ENCODE results near the gene BEX4.

- TF ChIP-seq, protein P1, sequence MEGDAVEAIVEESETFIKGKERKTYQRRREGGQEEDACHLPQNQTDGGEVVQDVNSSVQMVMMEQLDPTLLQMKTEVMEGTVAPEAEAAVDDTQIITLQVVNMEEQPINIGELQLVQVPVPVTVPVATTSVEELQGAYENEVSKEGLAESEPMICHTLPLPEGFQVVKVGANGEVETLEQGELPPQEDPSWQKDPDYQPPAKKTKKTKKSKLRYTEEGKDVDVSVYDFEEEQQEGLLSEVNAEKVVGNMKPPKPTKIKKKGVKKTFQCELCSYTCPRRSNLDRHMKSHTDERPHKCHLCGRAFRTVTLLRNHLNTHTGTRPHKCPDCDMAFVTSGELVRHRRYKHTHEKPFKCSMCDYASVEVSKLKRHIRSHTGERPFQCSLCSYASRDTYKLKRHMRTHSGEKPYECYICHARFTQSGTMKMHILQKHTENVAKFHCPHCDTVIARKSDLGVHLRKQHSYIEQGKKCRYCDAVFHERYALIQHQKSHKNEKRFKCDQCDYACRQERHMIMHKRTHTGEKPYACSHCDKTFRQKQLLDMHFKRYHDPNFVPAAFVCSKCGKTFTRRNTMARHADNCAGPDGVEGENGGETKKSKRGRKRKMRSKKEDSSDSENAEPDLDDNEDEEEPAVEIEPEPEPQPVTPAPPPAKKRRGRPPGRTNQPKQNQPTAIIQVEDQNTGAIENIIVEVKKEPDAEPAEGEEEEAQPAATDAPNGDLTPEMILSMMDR (conservative IDR thresholded peaks at IDR 0.05; ENCODE audit: low read depth in 2 of 2) = no peak
- no peak for TF ChIP-seq EZH2 (IDR thresholded peaks at IDR 0.05; ENCODE audit: low read depth, unreplicated experiment)
- TF ChIP-seq POLR2AphosphoS5 (IDR thresholded peaks at IDR 0.05; ENCODE audit: low read depth) = no peak
- TF ChIP-seq EZH2phosphoT487 (IDR thresholded peaks at IDR 0.05; ENCODE audit: unreplicated experiment) = no peak
- TF ChIP-seq, protein P2, sequence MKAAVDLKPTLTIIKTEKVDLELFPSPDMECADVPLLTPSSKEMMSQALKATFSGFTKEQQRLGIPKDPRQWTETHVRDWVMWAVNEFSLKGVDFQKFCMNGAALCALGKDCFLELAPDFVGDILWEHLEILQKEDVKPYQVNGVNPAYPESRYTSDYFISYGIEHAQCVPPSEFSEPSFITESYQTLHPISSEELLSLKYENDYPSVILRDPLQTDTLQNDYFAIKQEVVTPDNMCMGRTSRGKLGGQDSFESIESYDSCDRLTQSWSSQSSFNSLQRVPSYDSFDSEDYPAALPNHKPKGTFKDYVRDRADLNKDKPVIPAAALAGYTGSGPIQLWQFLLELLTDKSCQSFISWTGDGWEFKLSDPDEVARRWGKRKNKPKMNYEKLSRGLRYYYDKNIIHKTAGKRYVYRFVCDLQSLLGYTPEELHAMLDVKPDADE (IDR thresholded peaks at IDR 0.05) = no peak
- no peak for TF ChIP-seq CREB1 (CRISPR knock-in tag; IDR thresholded peaks at IDR 0.05; ENCODE audit: low read depth)
- no peak for TF ChIP-seq ZNF331 (CRISPR knock-in tag; IDR thresholded peaks at IDR 0.05; ENCODE audit: low read depth)
- TF ChIP-seq JUNB (IDR thresholded peaks at IDR 0.05; ENCODE audit: unreplicated experiment) = no peak
- TF ChIP-seq, protein P3, sequence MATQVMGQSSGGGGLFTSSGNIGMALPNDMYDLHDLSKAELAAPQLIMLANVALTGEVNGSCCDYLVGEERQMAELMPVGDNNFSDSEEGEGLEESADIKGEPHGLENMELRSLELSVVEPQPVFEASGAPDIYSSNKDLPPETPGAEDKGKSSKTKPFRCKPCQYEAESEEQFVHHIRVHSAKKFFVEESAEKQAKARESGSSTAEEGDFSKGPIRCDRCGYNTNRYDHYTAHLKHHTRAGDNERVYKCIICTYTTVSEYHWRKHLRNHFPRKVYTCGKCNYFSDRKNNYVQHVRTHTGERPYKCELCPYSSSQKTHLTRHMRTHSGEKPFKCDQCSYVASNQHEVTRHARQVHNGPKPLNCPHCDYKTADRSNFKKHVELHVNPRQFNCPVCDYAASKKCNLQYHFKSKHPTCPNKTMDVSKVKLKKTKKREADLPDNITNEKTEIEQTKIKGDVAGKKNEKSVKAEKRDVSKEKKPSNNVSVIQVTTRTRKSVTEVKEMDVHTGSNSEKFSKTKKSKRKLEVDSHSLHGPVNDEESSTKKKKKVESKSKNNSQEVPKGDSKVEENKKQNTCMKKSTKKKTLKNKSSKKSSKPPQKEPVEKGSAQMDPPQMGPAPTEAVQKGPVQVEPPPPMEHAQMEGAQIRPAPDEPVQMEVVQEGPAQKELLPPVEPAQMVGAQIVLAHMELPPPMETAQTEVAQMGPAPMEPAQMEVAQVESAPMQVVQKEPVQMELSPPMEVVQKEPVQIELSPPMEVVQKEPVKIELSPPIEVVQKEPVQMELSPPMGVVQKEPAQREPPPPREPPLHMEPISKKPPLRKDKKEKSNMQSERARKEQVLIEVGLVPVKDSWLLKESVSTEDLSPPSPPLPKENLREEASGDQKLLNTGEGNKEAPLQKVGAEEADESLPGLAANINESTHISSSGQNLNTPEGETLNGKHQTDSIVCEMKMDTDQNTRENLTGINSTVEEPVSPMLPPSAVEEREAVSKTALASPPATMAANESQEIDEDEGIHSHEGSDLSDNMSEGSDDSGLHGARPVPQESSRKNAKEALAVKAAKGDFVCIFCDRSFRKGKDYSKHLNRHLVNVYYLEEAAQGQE (IDR thresholded peaks at IDR 0.05; ENCODE audit: unreplicated experiment) = no peak
- no peak for TF ChIP-seq NANOG (IDR thresholded peaks at IDR 0.05; ENCODE audit: borderline replicate concordance)
These were observed 34.9 kb downstream of the BEX4 start for GRCh38 chrX:103249805-103250204.

Data from GM23338 (cell line).